Retinal pigment epithelial cell (primary cell): ENCODE results near the gene DGKI.

Experiments used
- DNase-seq: peaks from one replicate; pipeline ENCODE4 v3.0.0-alpha.2; 2010; ENCODE audit warnings: low read depth
- H3K4me3 ChIP-seq: 2 replicates; pipeline ENCODE4 v1.5.1; 2011; ENCODE audit warnings: mild to moderate bottlenecking, low read length, control low read depth, moderate library complexity
- CTCF ChIP-seq: conservative IDR thresholded peaks from 2 replicates; pipeline ENCODE4 v1.5.1; 2011; ENCODE audit warnings: low read depth, low read length, control low read depth, inconsistent platforms

Gene DGKI

GRCh38 chr7:137886746-137887145, 40.0 kb upstream of the DGKI start:
- H3K4me3 ChIP-seq: no peak overlapping the region
- no peak for TF ChIP-seq CTCF
- no peak for DNase-seq

GRCh38 chr7:137886281-137886680, 39.5 kb upstream of the DGKI start:
- no peak for DNase-seq
- TF ChIP-seq CTCF: no peak

GRCh38 chr7:137885678-137886077, 38.9 kb upstream of the DGKI start:
- TF ChIP-seq CTCF: no peak
- no peak overlapping the region for H3K4me3 ChIP-seq
- no peak for DNase-seq

More at GRCh38 chr7:137886281-137886680, 39.5 kb upstream of the DGKI start:
- H3K4me3 ChIP-seq: no peak overlapping the region

GRCh38 chr7:137882806-137883205, 36.0 kb upstream of the DGKI start:
- no peak for DNase-seq
- no peak for TF ChIP-seq CTCF
- no peak overlapping the region for H3K4me3 ChIP-seq

GRCh38 chr7:137882261-137882668, 35.5 kb upstream of the DGKI start:
- DNase-seq: peak; percentile 70
- no peak for TF ChIP-seq CTCF
- no peak overlapping the region for H3K4me3 ChIP-seq

GRCh38 chr7:137881607-137882260, 35.0 kb upstream of the DGKI start:
- no peak for DNase-seq
- no peak overlapping the region for H3K4me3 ChIP-seq
- no peak for TF ChIP-seq CTCF

- no peak overlapping the region for H3K4me3 ChIP-seq
- DNase-seq: peak; percentile 70
- TF ChIP-seq CTCF: no peak
Observed at GRCh38 chr7:137880432-137880831, 33.7 kb upstream of the DGKI start.
